ENCODE data around the gene ACTBL2.

DNA sequence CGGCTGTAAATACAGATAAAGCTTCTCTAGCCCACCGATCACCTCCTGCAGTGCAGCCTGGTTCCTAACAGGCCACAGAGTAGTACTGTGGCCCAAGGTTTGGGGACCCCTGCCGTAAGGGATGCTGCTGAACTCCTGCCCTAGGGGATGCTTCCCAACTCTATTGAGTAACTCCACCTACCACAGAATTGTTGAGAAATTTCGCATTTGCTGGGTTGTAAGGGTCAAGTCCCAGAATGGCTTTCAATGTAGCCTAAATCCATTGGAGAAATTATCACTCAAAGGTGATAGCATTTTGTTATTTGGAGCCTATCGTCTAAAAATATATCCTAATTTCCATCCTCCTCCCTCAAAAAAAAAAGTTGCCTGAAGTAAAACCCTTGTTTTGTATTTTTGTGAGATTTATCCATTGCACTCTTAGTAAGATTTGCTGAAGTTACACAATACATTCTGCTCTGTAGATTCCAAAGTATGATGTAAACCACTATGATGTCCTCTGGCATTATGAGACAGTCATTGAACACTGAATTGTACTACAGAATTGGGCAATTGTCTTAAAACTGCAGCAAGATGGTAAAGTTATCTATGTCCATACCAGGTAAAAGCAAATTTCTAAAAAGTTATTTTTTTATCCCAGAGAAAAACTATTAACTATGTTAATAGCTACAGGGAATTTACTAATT is 14.0 kb downstream of the ACTBL2 start:
- TF ChIP-seq CTCF (IDR thresholded peaks at IDR 0.05; ENCODE audit: insufficient read depth, low read length, poor library complexity, severe bottlenecking) (no peak), EZH2phosphoT487 (conservative IDR thresholded peaks at IDR 0.05; ENCODE audit: low read length) (no peak)
